GM12801 (cell line): ENCODE results near the gene KAZN.

Experiments
- TF ChIP-seq, protein P1 (sequence below): IDR thresholded peaks from one replicate; pipeline ENCODE4 v1.5.1; 2011; ENCODE audit warnings: control low read depth; ENCODE audit not compliant: insufficient read length; ENCODE audit errors: extremely low read depth

Gene KAZN

DNA sequence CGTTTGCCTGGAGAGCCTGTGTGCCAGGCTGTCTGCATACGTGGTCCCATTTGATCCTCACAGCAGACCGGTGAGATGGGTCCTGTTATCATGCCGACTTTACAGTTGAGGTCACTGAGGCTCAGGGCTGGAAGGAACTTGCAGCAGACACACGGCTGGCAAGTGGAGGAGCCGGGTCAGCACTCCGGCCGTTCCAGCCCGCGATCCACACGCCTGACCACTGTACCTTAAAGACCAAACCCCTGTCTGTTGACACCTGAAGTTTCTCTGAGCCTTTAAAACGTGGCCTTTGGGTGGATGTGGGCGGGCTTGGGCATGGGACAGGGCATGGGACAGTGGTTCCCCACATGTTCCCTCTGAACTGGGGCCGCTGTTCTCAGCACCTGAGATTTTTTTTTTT lies 383.5 kb downstream of the KAZN start:
- TF ChIP-seq, protein P1, sequence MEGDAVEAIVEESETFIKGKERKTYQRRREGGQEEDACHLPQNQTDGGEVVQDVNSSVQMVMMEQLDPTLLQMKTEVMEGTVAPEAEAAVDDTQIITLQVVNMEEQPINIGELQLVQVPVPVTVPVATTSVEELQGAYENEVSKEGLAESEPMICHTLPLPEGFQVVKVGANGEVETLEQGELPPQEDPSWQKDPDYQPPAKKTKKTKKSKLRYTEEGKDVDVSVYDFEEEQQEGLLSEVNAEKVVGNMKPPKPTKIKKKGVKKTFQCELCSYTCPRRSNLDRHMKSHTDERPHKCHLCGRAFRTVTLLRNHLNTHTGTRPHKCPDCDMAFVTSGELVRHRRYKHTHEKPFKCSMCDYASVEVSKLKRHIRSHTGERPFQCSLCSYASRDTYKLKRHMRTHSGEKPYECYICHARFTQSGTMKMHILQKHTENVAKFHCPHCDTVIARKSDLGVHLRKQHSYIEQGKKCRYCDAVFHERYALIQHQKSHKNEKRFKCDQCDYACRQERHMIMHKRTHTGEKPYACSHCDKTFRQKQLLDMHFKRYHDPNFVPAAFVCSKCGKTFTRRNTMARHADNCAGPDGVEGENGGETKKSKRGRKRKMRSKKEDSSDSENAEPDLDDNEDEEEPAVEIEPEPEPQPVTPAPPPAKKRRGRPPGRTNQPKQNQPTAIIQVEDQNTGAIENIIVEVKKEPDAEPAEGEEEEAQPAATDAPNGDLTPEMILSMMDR = no peak

DNA sequence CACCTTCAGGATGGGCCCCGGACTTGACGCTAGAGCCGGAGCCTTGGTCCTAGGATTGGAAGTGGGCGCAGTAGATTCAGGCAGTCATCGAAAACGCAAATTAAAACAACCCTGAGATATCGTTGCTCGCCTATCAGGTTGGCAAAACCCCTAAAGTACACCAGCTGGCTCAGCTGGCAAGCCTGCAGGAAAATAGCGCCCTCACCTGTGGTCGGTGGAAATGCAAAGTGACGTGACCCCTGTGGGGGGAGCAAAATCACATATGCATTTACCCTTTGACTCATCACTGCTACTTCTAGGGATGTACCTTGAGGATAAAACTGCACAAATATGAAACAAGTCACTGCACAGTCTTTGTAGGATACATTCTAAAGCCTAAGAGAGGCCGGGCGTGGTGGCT lies 384.8 kb downstream of the KAZN start:
- TF ChIP-seq, protein P1 = no peak

DNA sequence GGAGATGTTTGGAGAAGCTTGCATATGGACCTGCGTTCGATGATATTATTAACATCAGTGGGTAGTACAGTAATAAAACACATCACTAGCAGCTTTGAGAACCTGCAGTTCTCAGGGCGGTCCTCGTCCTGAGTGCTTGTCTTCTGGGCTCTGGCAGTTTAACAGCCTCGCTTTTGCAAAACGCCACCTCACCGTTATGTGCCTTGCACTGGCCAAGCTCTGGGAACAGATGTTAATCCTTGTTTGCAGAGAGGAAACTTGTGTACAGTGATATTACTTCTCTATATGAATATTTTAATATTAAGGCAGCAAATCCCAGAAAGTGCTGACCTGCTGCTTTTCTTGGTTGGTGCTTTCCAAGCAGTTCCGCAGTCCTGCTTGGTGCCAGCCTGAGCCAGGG lies 387.7 kb downstream of the KAZN start:
- TF ChIP-seq, protein P1 = no peak

DNA sequence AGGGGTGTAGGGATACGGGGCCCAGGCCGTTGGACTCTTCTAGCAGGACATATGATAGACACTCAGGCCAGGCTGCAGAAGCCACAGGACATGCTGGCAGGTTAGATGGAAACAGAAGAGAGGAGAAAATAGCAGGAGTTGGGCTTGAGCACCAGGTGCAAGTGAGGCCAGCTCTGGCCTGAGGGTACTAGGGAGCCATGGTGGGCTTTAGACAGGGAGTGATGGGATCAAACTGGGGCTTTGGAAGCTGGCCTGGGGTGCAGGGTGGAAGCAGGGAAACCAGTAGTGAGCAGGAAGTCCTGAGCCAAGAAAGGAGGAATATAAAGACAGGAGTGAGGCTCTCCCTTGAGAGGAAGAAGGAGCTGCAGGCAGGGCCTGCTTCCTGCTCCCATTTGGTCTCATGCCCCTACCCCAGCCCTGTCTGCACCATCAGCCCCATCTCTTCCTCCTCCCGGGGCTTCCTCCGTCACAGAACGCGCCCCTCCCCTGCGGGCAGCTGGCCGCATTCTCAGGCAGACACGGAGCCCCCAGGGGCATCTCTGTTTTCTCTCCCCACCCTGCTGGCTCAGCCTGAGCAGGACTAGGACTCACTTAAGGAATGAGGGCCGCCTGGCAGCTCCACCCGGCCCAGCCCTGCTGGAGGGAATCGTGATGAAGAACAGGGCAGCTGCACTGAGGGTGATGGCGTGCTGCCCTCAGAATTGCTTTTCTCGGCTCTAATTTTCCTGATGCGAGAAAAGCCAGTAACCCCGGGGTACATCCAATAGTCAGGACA lies 389.5 kb downstream of the KAZN start:
- TF ChIP-seq, protein P1 = no peak

DNA sequence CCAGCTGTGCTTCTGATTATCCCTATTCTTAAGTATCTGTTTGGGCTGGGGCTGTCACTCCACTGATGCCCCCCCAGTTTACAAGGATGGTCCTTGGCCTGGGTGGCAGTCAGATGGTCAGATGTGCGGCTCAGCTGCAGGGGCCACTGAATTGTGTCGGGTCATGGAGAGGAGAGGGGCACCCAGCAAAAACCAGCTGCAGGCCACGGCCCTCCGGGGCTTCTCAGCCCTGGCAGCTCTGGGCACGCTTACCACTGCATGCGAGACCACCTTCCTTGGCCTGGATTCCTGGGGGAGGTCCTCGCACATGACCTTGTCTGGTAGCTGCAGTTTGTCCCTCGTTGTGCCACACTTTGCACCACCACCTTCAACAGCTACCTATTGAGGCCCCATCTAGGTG lies 390.2 kb downstream of the KAZN start:
- TF ChIP-seq, protein P1 = no peak

DNA sequence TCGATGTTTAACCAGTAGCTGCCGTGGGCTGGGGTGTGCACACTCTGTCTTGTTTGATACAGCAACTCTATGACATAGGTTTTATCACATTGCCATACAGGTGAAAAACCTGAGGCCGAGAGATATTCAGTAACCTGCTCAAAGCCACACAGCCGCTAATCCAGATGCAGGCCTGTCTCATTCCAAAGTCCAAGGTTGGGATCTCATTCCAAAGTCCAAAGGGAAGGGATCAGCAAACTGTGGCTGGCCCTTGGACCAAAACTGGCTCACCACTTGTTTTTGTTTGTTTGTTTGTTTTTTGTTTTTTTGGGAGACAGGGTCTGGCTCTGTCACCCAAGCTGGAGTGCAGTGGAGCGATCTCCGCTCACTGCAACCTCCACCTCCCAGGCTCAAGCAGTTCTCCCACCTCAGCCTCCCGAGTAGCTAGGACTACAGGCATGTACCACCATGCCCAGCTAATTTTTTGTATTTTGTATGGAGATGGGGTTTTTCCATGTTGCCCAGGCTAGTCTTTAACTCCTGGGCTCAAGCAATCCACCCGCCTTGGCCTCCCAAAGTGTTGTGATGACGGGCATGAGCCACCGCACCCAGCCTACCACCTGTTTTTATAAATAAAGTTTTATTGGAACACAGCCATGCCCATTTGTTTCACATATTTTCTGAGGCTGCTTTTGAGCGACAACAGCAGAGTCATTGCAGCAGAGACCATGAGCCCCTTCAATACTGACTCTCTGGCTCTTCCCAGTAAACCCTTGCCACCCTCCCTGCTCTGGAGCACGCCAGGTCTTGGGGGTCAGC lies 391.6 kb downstream of the KAZN start:
- TF ChIP-seq, protein P1 = no peak

DNA sequence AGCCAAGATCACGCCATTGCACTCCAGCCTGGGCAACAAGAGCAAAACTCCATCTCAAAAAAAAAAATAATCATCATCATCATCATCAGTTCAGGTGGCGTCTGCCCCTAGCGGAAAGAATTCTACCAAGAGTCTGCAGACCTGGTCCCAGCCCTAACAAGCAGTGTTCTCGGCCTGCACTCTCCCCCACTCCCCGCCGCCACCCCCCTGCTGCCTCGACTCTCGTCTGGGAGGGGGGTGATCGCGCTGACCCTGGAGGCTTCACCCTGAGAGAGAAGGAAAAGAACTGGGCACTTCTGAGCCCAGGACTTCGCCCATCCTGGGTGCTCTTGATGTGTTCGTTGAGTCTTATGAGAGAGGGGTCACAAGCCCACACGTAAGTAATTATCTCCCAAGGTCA lies 394.9 kb downstream of the KAZN start:
- TF ChIP-seq, protein P1 = no peak
